Measurements from ENCODE around the gene DMTF1.
"Not testable (repeated sequence)": the region's sequence is repeated elsewhere in the genome, so short reads cannot be mapped to it uniquely, and the experiment has no call there.

GRCh38 chr7:87245671-87246070 is 93.4 kb downstream of the DMTF1 start:
- TF ChIP-seq CTCF (IDR thresholded peaks at IDR 0.05 in 8 of 11, conservative IDR thresholded peaks at IDR 0.05 in 3 of 11); POLR2A (IDR thresholded peaks at IDR 0.05); POLR2AphosphoS5 (IDR thresholded peaks at IDR 0.05): not testable (repeated sequence)
